HFFc6 (cell line): Measurements from ENCODE around the gene DUSP12. TPM values are rescaled to one million over a fixed set of nuclear protein-coding genes. Genes with fewer than 3 reads are reported as not detected.

Source experiments
- DNase-seq: peaks from one replicate; pipeline ENCODE4 v3.0.0-alpha.2; 2018
- H3K27ac Mint-ChIP-seq: 2 replicates; pipeline ENCODE4 v1.8.0; 2020; ENCODE audit warnings: mild to moderate bottlenecking, mixed read lengths
- H3K27me3 Mint-ChIP-seq: 2 replicates; pipeline ENCODE4 v1.8.0; 2021; ENCODE audit warnings: mild to moderate bottlenecking, moderate library complexity, mixed read lengths; ENCODE audit not compliant: insufficient read depth
- H3K36me3 Mint-ChIP-seq: 2 replicates; pipeline ENCODE4 v1.8.0; 2021; ENCODE audit warnings: low read depth, mixed read lengths
- H3K4me1 Mint-ChIP-seq: 2 replicates; pipeline ENCODE4 v1.8.0; 2020; ENCODE audit warnings: low read depth, mixed read lengths
- H3K4me3 Mint-ChIP-seq: 2 replicates; pipeline ENCODE4 v1.8.0; 2020; ENCODE audit warnings: mild to moderate bottlenecking, moderate library complexity, mixed read lengths
- H3K9me3 Mint-ChIP-seq: 2 replicates; pipeline ENCODE4 v1.8.0; 2020; ENCODE audit warnings: mild to moderate bottlenecking, mixed read lengths
- long read RNA-seq: library from polyadenylated mRNA; unstranded; transcript quantifications from one replicate; pipeline ENCODE4 v2.0.0, GENCODE V29; 2019
- total RNA-seq, 6 experiments: library from RNA; stranded (reverse); fragmentation: NEBNext Ultra II Directional; extraction: Animal tissue kit (Norgen Biotek cat#: 25700); gene quantifications; 2 replicates in 1 of 6; 3 replicates in 5 of 6; pipeline ENCODE4 v1.2.3, GENCODE V29; 2021
- TF ChIP-seq, protein P1 (sequence below): fragments of 200-600 bp; sonication (generic); IDR thresholded peaks from 2 replicates; pipeline ENCODE4 v1.5.0; 2021; ENCODE audit warnings: antibody characterized with exemption, mild to moderate bottlenecking

Gene DUSP12, protein sequence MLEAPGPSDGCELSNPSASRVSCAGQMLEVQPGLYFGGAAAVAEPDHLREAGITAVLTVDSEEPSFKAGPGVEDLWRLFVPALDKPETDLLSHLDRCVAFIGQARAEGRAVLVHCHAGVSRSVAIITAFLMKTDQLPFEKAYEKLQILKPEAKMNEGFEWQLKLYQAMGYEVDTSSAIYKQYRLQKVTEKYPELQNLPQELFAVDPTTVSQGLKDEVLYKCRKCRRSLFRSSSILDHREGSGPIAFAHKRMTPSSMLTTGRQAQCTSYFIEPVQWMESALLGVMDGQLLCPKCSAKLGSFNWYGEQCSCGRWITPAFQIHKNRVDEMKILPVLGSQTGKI
- total RNA-seq = 10 to 100 TPM; 31.9 to 38.0 (median 36.4) TPM
- long read RNA-seq, transcript DUSP12-201 (6 exons, 1,270 nt) = major isoform, 35 of 61 reads
- long read RNA-seq, partial matches to known transcripts = 1 of 61 reads
- long read RNA-seq, other reads (novel, unspliced or antisense) = 25 of 61 reads

DNA sequence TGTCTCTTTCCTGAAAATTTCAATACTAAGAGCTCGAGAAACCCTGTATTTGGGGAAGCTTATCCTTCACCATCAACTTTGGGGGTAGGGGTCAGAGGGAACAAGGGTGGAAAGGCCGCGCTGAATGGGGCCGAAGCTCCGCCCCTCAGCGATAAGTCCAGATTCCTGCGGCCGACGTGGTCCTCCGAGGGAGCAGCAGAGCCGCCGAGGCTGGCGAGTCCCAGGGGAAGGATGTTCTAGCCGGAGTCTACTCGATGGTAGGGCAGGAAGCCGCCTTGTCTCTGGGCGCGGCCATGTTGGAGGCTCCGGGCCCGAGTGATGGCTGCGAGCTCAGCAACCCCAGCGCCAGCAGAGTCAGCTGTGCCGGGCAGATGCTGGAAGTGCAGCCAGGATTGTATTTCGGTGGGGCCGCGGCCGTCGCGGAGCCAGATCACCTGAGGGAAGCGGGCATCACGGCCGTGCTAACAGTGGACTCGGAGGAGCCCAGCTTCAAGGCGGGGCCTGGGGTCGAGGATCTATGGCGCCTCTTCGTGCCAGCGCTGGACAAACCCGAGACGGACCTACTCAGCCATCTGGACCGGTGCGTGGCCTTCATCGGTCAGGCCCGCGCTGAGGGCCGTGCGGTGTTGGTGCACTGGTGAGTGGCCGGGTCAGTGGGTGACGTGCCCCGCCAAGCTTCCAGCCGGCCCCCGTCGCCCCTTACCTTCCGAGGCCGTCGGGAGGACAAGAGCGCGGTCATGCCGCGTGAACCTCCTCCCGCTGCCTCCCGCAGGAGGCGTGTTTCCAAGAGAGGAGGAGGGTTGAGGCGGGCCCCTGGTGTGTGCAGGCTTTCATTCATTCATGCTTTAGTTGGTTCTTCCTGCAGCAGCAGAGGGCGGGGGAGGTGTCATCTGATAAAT is at the start of gene DUSP12:
Gene DUSP12, plus strand, starts transcription at position 278 of the 899 bp plus-strand sequence. Its CDS starts 16 bp downstream, at position 294.
- H3K27ac Mint-ChIP-seq = peak within 1 kb of the TSS; percentile 100

DNA sequence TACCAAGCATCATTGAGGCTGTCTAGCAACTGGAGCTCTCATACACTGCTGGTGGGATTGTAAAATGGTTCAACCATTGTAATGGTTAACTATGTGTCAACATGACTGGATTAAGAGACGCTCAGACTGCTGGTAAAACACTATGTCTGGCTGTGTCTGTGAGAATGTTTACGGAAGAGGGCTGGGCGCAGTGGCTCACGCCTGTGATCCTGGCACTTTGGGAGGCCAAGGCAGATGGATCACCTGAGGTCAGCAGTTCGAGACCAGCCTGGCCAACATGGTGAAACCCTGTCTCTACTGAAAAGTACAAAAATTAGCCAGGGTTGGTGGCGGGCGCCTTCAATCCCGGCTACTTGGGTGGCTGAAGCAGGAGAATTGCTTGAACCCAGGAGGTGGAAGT is 47.3 kb upstream of the DUSP12 start:
- DNase-seq = no peak
- TF ChIP-seq, protein P1, sequence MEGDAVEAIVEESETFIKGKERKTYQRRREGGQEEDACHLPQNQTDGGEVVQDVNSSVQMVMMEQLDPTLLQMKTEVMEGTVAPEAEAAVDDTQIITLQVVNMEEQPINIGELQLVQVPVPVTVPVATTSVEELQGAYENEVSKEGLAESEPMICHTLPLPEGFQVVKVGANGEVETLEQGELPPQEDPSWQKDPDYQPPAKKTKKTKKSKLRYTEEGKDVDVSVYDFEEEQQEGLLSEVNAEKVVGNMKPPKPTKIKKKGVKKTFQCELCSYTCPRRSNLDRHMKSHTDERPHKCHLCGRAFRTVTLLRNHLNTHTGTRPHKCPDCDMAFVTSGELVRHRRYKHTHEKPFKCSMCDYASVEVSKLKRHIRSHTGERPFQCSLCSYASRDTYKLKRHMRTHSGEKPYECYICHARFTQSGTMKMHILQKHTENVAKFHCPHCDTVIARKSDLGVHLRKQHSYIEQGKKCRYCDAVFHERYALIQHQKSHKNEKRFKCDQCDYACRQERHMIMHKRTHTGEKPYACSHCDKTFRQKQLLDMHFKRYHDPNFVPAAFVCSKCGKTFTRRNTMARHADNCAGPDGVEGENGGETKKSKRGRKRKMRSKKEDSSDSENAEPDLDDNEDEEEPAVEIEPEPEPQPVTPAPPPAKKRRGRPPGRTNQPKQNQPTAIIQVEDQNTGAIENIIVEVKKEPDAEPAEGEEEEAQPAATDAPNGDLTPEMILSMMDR = no peak
- Mint-ChIP-seq H3K9me3 (no peaks in the 10 kb centered on the region), H3K4me3 (no peak overlapping the region), H3K36me3 (no peaks in the 10 kb centered on the region), H3K27ac (no peak overlapping the region), H3K4me1 (no peaks in the 10 kb centered on the region), H3K27me3 (no peaks in the 10 kb centered on the region; the same call in 1 of the 2 replicates)

More for the DNA sequence above, at the start of gene DUSP12:
- Mint-ChIP-seq H3K4me1 (peaks cover 35% of the 10 kb centered on the region), H3K27me3 (peaks cover 1% of the 10 kb centered on the region), H3K4me3 (peak within 1 kb of the TSS; percentile 100), H3K36me3 (peaks cover 16% of the 10 kb centered on the region), H3K9me3 (no peaks in the 10 kb centered on the region)
- DNase-seq = peak; percentile 95
- TF ChIP-seq, protein P1 = peak; percentile 42; the same call in 1 of the 2 replicates

DNA sequence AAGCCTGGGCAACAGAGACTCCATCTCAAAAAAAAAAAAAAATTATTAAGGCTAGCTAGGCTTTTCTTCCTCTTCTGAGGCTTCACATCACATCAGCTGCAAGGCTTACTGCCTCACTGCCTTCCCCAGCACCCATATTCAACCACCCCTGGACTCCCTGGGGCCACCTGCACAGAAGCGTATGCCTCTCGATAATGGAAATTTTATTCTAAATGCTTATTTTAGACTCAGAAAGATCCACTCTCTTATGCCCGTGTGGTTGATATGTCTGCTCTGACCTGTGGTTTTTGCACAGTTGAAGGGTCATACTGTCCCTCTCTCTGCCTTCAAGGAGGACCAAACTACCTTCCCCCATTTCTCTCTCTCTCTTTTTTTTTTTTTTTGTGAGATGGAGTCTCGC is 44.0 kb upstream of the DUSP12 start:
- H3K27ac Mint-ChIP-seq = no peak overlapping the region
- H3K4me3 Mint-ChIP-seq = no peak overlapping the region
- DNase-seq = no peak
- peaks cover 8% of the 10 kb centered on the region; the same call in 1 of the 2 replicates for H3K4me1 Mint-ChIP-seq
- no peaks in the 10 kb centered on the region for H3K9me3 Mint-ChIP-seq
- TF ChIP-seq, protein P1 = no peak
- H3K27me3 Mint-ChIP-seq = no peaks in the 10 kb centered on the region; the same call in 1 of the 2 replicates
- no peaks in the 10 kb centered on the region for H3K36me3 Mint-ChIP-seq

DNA sequence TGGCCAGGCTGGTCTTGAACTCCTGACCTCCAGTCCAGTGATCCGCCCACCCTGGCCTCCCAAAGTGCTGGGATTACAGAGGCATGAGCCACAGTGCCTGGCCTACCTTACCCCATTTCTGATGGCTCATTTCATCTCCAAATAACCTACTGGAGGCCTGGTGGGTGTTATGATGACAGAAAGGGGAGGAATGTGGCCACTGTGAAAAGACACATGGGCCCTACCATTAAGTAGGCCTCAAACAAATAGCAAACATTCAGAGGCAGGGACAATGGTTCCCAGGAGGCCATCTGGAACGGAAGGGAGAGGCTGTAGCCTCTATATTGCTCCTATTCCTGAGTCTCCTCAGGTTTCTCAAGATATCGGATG is 43.5 kb upstream of the DUSP12 start:
- peak; percentile 70 for DNase-seq
- H3K4me1 Mint-ChIP-seq = peaks cover 8% of the 10 kb centered on the region; the same call in 1 of the 2 replicates
- no peaks in the 10 kb centered on the region; the same call in 1 of the 2 replicates for H3K27me3 Mint-ChIP-seq
- no peaks in the 10 kb centered on the region for H3K9me3 Mint-ChIP-seq
- TF ChIP-seq, protein P1 = no peak
- no peak overlapping the region for H3K27ac Mint-ChIP-seq
- H3K36me3 Mint-ChIP-seq = no peaks in the 10 kb centered on the region
- 0 out of 2 replicates have a peak overlapping the region, but pooled peaks have one; percentile 40 for H3K4me3 Mint-ChIP-seq
